Skeletal muscle satellite cell (primary cell): Measurements from ENCODE around the gene SUCO.
"Not testable (repeated sequence)": the region's sequence is repeated elsewhere in the genome, so short reads cannot be mapped to it uniquely, and the experiment has no call there.

Experiments used
- H3K27me3 ChIP-seq: 2 replicates; pipeline ENCODE4 v1.7.0; 2013; ENCODE audit warnings: low read length; ENCODE audit not compliant: control insufficient read depth, insufficient read depth
- H3K36me3 ChIP-seq: 2 replicates; pipeline ENCODE4 v1.7.0; 2013; ENCODE audit warnings: mild to moderate bottlenecking, control low read depth, low read length; ENCODE audit not compliant: insufficient read depth
- H3K4me1 ChIP-seq: 2 replicates; pipeline ENCODE4 v1.7.0; 2013; ENCODE audit warnings: low read length; ENCODE audit not compliant: control insufficient read depth, insufficient read depth
- H3K4me2 ChIP-seq: 2 replicates; pipeline ENCODE4 v1.7.0; 2013; ENCODE audit warnings: mild to moderate bottlenecking, low read length
- H3K4me3 ChIP-seq: 2 replicates; pipeline ENCODE4 v1.7.0; 2013; ENCODE audit warnings: low read length
- H3K9ac ChIP-seq: 2 replicates; pipeline ENCODE4 v1.7.0; 2013; ENCODE audit warnings: mild to moderate bottlenecking, low read depth, low read length, moderate library complexity
- H3K9me3 ChIP-seq: replicated peaks from 2 replicates; pipeline ENCODE4 v1.7.0; 2013; ENCODE audit warnings: mild to moderate bottlenecking, control low read depth, low read length

SUCO gene

DNA sequence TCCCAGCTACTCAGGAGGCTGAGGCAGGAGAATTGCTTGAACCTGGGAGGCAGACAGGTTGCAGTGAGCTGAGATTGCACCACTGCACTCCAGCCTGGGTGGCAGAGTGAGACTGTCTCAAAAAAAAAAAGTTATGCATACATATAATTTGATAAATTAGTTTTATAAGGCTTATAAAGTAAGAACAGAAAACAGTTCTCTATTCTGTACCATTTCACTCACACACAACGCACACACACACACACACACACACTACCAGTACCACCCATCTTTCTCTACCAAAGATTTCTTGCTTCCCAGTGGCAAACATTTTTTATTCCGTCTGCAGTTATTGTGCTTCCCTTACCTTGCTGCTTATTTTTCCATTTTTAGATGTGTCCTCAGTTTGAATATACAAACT, 79.5 kb downstream of the SUCO start:
- Histone ChIP-seq H3K27me3 (no peaks in the 10 kb centered on the region), H3K4me3 (no peak overlapping the region), H3K4me2 (no peak overlapping the region), H3K4me1 (peaks cover under 1% of the 10 kb centered on the region), H3K9ac (no peak overlapping the region), H3K36me3 (peaks cover 12% of the 10 kb centered on the region), H3K9me3 (peaks cover 6% of the 10 kb centered on the region)

DNA sequence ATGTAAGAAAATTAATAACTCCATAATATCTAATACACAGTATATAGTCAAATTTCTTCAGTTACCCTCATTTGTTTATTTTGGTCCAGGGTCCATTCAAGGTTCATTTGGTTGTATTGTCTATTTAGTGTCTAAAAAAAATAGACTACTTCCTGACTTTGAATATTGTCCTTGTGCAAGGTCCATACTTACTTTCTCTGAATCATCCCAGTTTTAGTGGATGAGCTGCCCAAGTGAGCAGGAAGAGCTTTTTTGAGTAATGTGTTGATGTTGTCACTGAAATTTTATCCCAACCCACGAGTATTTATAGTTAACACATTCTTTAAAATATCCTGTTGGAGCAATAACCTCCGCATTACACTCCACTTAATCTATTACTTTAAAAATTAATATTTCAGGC, 80.3 kb downstream of the SUCO start:
- Histone ChIP-seq H3K9me3 (peaks cover 9% of the 10 kb centered on the region), H3K4me3 (no peak overlapping the region), H3K4me1 (no peaks in the 10 kb centered on the region)

DNA sequence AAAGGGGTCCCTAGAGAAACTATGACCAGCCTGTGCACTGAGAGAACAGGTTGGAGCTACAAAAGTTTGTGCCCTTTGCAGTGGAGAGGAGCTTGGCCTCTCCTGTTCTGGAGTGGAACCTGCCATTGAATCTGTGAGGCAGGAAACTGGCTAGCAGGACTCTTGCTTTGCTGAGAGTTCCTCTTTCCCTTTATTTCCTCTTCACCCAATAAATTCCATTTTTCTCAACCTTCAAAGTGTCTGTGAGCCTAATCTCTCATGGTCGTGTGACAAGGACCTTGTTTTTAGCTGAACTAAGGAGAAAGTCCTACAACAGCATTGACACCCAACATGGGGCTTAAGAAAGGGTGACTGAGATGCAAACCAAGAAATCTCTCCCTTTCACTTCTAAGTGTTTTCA, 83.2 kb downstream of the SUCO start:
- no peak overlapping the region for H3K4me3 ChIP-seq
- no peak overlapping the region for H3K4me2 ChIP-seq
- peaks cover 14% of the 10 kb centered on the region for H3K9me3 ChIP-seq
- no peaks in the 10 kb centered on the region for H3K36me3 ChIP-seq
- H3K27me3 ChIP-seq: no peaks in the 10 kb centered on the region
- no peak overlapping the region for H3K9ac ChIP-seq
- no peaks in the 10 kb centered on the region for H3K4me1 ChIP-seq

More for the DNA sequence above, 80.3 kb downstream of the SUCO start:
- no peak overlapping the region for H3K9ac ChIP-seq
- no peak overlapping the region for H3K4me2 ChIP-seq
- H3K36me3 ChIP-seq: peaks cover 12% of the 10 kb centered on the region
- H3K27me3 ChIP-seq: no peaks in the 10 kb centered on the region

DNA sequence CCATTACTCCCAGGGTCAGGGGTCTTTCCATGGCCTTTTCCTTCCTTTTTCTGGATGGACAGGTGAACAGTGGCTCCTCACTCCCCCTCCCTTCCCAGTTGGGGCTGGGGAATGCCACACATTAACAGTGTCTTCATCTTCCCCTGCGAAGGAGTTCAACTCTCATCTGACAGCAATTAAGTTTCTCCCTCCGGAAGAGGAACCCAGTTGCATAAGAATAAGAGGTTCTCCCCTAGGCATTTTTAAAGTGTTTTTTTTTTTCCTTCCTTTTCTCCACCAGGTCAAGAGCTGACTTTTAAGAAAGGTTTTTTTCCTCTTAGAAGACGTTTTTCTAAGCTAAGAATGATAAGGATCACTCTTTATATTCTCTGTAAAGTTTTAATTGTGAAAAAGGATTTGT, 83.7 kb downstream of the SUCO start:
- H3K27me3 ChIP-seq: no peaks in the 10 kb centered on the region
- no peak overlapping the region for H3K4me2 ChIP-seq
- H3K4me1 ChIP-seq: no peaks in the 10 kb centered on the region
- peaks cover 14% of the 10 kb centered on the region for H3K9me3 ChIP-seq
- no peak overlapping the region for H3K4me3 ChIP-seq
- H3K36me3 ChIP-seq: no peaks in the 10 kb centered on the region
- no peak overlapping the region for H3K9ac ChIP-seq

DNA sequence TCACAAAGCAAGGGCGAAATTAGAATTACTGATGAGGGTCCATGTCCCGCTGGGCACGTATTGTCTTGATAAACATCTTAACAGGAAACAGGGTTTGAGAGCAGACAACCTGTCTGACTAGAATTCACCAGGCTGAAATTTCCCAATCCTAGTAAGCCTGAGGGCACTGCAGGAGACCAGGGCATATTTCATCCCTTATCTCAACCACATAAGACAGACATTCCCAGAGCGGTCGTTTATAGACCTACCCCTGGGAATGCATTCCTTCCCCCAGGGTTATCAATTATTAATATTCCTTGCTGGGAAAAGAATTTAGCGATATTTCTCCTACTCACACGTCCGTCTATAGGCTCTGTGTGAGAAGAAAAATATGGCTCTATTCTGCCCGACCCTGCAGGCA, 87.7 kb downstream of the SUCO start:
- not testable (repeated sequence) for H3K4me2 ChIP-seq, H3K36me3 ChIP-seq

DNA sequence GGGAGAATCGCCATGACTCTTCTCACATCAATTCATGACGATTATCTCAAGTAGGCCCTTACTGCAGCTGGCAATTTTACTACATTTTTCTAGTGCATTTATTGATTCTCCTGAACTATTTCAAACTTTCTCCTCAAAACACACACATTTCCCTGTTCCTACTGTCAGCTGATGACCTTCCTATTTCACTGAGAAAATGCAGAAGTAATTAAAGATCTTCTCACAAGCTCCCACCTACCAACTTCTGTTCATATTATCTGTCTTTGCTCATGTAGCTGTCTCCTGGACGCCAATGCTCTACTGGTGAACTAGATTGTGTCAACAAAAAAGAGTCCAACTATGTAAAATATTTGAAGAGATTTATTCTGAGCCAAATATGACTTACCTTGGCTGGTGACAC, 89.6 kb downstream of the SUCO start:
- Histone ChIP-seq H3K9me3 (peaks cover 8% of the 10 kb centered on the region), H3K4me1 (no peaks in the 10 kb centered on the region), H3K4me2 (no peak overlapping the region), H3K27me3 (no peaks in the 10 kb centered on the region), H3K4me3 (no peak overlapping the region), H3K36me3 (no peaks in the 10 kb centered on the region), H3K9ac (no peak overlapping the region)

More for the DNA sequence above, 87.7 kb downstream of the SUCO start:
- H3K27me3 ChIP-seq, H3K4me1 ChIP-seq, H3K9ac ChIP-seq, H3K4me3 ChIP-seq: not testable (repeated sequence)
- H3K9me3 ChIP-seq: peaks cover 14% of the 10 kb centered on the region

DNA sequence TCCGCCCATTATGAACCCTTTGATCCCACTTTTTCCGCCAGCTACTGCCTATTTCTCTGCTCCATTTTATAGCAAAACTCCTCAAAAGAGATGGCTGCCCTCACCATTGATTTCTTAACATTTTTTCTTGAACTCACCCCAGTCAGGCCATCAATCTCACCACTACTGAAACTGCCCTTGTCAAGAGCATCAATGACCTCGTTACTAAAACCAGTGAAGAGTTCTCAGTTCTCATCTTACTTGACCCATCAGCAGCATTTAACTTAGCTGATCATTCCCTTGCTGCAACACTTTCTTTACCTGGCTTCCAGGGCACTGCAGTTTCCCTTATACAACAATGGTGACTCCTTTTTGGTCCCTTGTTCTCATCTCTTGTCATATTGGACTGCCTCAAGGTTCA, 90.8 kb downstream of the SUCO start:
- no peak overlapping the region for H3K4me2 ChIP-seq
- H3K4me1 ChIP-seq: no peaks in the 10 kb centered on the region
- no peaks in the 10 kb centered on the region for H3K27me3 ChIP-seq
- no peaks in the 10 kb centered on the region for H3K36me3 ChIP-seq
- H3K4me3 ChIP-seq: no peak overlapping the region
- no peak overlapping the region for H3K9ac ChIP-seq
- H3K9me3 ChIP-seq: peaks cover 5% of the 10 kb centered on the region

DNA sequence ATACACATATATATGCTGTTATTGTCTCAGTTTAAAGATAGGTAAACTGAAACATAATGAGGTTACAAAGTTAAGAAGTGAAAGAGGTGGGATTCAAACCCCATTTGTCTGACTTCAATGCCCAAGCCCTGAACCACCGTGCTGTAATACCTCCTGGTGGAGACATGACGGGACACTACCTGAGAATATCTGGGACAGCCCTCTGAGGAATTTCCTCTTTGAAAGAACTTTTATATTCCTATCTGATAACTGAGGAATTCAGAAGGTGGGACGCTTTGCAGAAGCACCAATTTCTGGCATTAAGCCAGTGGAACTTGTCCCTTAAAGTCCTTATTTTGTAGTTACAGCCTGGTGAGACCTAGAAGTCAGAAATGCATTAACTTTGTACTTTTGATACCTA, 93.9 kb downstream of the SUCO start:
- Histone ChIP-seq H3K9me3 (no peaks in the 10 kb centered on the region), H3K36me3 (no peaks in the 10 kb centered on the region), H3K4me2 (no peak overlapping the region), H3K4me3 (no peak overlapping the region), H3K27me3 (no peaks in the 10 kb centered on the region), H3K4me1 (peaks cover 18% of the 10 kb centered on the region), H3K9ac (no peak overlapping the region)

DNA sequence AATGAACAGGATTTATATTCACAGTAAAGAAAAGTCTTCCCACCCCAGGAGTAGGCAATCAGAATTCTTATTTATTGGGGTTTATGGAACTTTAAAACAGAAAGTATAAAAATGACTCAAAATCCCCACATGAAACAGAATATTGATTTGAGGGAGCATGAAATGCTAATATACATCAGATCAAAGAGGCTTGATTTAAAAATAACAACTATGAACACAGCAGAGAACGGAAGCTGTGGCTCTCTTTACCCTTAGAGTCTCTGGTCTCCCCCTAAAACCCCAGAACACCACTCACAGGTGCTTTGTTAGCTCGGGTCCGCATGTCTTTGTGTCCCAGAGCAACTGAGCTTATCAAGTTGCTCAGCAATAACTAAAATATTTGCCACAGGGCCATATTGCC, 94.8 kb downstream of the SUCO start:
- H3K4me3 ChIP-seq: no peak overlapping the region
- peaks cover 18% of the 10 kb centered on the region for H3K4me1 ChIP-seq
- no peaks in the 10 kb centered on the region for H3K27me3 ChIP-seq
- no peak overlapping the region for H3K9ac ChIP-seq
- no peaks in the 10 kb centered on the region for H3K9me3 ChIP-seq
- no peak overlapping the region for H3K4me2 ChIP-seq
- H3K36me3 ChIP-seq: no peaks in the 10 kb centered on the region

DNA sequence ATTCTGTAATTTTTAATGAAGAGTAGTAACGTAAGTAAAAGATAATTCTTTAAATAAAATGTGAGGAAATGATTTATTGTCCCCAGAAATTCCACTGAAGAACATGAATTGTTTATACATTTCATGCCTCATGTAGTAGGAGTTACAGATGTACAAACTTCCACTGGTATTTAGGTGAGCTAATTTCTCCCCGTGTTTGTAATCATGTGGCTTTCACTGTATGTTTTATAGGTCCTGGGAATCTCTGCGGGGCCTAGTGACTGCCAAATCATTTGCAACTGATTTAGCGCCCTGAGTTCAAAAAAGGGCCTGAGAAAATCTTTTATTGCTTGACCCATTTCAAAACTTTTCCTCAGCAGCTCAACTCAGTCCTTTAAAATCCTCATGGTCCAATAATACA, 95.5 kb downstream of the SUCO start:
- Histone ChIP-seq H3K27me3 (no peaks in the 10 kb centered on the region), H3K36me3 (no peaks in the 10 kb centered on the region), H3K9ac (no peak overlapping the region), H3K9me3 (no peaks in the 10 kb centered on the region), H3K4me2 (no peak overlapping the region), H3K4me1 (peaks cover 18% of the 10 kb centered on the region), H3K4me3 (no peak overlapping the region)

DNA sequence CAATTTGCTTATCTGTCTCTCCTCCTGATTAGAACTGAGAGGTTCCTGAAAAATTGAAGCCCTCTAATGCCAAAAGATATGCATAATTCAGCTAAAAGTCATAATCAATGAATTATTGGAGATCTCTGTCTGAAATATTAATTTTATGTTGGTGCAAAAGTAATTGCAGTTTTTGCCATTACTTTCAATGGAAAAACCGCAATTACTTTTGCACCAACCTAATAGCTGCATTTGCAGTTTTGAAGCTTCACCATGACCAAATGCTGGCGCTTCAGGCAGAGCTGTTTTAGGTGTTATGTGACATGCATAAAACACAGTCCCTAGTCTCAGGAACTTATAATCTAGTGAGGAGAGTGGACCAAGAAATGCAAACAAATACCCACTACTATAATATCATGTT, 96.2 kb downstream of the SUCO start:
- no peak overlapping the region for H3K4me3 ChIP-seq
- H3K4me2 ChIP-seq: no peak overlapping the region
- H3K4me1 ChIP-seq: peaks cover 18% of the 10 kb centered on the region
- H3K27me3 ChIP-seq: no peaks in the 10 kb centered on the region
- no peaks in the 10 kb centered on the region for H3K36me3 ChIP-seq
- no peaks in the 10 kb centered on the region for H3K9me3 ChIP-seq
- H3K9ac ChIP-seq: no peak overlapping the region

DNA sequence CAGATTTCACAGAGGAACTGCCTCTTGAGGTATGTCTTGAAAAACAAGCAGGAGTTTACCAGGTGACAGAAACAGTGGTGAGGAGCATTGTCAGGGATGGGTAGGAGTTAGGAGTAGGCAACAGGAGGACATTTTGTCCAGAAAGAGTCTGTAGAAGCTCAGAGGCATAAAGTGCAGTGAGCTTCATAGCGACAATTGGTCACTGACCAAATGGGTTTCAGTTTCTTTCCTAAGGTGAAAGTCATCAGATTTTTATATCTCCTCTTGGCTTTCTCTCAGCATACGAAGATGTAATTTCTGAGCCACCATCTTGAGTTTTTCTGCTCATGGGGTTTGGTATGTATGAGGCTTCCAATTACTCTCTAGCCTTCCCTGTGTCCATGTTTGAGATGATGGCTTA, 96.7 kb downstream of the SUCO start:
- Histone ChIP-seq H3K9ac (no peak overlapping the region), H3K27me3 (no peaks in the 10 kb centered on the region), H3K4me1 (peaks cover 18% of the 10 kb centered on the region), H3K36me3 (no peaks in the 10 kb centered on the region), H3K4me3 (no peak overlapping the region), H3K9me3 (no peaks in the 10 kb centered on the region), H3K4me2 (peak overlapping the region; percentile 46)
